Measurements from ENCODE around the gene PNN.
"Not testable (repeated sequence)": the region's sequence is repeated elsewhere in the genome, so short reads cannot be mapped to it uniquely, and the experiment has no call there.

PNN gene

DNA sequence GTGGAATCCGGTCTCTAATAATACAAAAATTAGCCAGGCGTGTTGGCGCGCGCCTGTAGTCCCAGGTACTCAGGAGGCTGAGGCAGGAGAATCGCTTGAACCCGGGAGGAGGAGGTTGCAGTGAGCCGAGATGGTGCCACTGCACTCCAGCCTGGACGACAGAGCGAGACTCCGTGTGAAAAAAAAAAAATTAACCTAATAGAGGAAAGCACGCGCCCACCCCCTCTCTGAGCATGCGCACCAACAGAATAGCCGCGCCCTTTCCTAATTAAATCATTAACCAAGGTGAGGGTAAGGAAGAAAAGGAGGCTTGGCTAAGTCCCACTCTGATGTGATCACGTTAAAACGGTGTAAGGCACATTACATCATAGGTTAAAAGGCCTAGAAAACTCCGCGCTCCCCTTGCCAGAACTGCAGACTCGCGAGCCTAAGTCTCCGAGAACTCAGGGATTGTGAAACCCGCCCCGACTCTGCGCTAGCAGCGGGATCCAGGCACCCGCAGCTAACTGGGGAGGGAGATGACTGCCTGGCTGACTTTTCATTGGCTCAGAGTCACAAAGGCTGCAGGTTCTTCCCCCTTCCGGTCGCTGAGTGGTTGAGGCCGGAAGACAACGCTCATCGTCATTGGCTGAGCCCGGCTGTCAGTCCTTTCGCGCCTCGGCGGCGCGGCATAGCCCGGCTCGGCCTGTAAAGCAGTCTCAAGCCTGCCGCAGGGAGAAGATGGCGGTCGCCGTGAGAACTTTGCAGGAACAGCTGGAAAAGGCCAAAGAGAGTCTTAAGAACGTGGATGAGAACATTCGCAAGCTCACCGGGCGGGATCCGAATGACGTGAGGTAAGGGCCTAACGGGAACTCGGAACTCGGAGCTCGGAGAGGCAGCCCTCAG lies at the start of gene PNN:
PNN (plus strand) TSS at position 695 of the 885 bp plus-strand sequence; CDS start at position 721, 26 bp downstream.
- DNase-seq (ENCODE audit: low read depth in 1 of 2, low spot score in 1 of 2), result peak; percentile 83 to 97

DNA sequence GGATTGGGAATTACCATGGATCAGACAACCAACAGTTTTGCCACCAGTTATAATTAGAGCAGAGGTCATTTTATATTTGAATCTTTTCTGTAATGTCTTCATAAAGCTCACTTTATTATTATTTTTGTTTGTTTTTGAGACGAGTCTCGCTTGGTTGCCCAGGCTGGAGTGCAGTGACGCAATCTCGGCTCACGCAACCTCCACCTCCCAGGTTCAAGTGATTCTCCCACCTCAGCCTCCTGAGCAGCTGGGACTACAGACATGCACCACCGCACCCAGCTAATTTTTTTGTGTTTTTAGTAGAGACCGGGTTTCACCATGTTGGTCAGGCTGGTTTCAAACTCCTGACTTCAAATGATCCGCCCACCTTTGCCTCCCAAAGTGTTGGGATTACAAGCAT lies 37.2 kb upstream of the PNN start:
- not testable (repeated sequence) for DNase-seq (ENCODE audit: low read depth in 1 of 2, low spot score in 1 of 2)

DNA sequence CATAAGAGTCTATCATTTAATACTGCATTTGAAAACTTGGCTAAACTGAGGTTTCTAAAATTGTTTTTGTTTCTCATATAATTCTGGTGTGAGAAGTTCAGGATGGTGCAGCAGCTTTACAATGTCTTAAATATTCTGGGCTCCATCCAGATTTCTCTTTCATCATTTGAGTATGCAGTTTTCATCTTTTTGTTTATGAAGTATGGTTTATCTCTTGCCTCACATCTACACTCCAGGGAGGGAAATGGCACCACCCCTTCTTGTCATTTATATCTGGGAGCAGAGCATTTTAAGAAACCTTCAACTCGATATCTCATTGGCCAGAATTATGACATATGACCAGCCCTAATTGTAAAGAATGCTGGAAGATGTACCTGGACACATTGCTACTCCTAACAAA lies 36.6 kb upstream of the PNN start:
- no peak for DNase-seq (ENCODE audit: low read depth in 1 of 2, low spot score in 1 of 2)

DNA sequence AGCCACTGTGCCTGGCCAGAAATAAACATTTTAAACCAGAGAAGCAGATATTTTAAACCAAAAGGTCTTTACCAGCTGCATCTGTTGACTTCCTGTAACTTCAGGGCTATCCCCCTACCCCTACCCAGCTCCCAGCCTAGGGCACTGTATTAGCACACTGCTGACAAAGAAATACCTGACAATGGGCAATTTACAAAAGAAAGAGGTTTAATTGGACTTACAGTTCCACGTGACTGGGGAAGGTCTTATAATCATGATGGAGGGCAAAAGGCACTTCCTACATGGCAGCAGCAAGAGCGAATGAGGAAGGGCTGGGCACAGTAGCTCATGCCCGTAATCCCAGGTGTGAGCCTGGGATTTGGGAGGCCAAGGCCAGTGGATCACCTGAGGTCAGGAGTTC lies 34.9 kb upstream of the PNN start:
- DNase-seq (ENCODE audit: low read depth in 1 of 2, low spot score in 1 of 2), result no peak

DNA sequence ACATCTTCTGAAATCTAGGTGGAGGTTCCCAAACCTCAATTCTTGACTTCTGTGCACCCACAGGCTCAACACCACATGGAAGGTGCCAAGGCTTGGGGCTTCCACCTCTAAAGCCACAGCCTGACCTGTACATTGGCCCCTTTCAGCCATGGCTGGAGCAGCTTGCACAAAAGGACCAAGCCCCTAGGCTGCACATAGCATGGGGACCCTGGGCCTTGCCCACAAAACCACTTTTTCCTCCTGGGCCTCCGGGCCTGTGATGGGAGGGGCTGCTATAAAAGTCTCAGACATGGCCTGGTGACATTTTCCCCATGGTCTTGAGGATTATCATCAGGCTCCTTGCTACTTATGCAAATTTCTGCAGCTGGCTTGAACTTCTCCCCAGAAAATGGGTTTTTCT lies 33.4 kb upstream of the PNN start:
- not testable (repeated sequence) for DNase-seq (ENCODE audit: low read depth in 1 of 2, low spot score in 1 of 2)

DNA sequence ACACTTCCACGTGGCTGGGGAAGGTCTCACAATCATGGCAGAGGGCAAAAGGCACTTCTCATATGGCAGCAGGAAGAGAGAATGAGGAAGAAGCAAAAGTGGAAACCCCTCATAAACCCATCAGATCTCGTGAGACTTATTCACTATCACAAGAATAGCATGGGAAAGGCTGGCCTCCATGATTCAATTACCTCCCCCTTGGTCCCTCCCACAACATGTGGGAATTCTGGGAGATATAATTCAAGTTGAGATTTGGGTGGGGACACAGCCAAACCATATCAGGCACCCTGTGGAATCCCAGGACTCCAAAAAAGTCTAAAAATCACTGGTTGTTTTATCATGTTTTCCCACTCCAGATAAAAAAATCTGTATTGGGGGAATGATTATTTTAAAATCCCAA lies 31.8 kb upstream of the PNN start:
- DNase-seq (ENCODE audit: low read depth in 1 of 2, low spot score in 1 of 2), result not testable (repeated sequence)

DNA sequence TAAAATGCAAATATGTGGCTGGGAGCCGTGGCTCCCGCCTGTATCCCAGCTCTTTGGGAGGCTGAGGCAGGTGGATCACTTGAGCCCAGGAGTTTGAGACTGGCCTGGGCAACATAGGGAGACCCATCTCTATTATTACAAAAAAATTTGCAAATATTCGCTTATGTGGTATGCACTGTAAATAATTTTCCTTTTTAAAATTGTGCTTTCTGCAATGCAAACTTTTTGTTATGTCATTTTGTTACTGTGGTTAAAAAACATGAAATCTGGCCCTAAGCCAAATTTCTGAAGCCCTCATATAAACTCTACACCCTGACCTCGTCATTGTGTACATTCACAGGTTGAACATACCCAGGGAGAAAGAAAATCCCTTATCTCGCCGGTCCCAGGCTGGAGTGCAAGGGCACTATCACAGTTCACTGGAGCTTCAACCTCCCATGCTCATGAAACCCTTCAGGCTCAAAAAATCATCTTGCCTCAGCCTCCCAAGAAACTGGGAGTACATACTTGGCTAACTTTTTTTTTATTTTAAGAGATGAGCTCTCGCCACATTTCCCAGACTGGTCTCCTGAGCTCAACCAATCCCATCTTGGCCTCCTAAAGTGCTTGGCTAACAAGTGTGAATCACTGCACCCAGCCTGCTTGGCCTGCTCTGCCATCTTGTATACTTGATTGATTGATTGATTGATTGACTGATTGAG lies 29.6 kb upstream of the PNN start:
- DNase-seq (ENCODE audit: low read depth in 1 of 2, low spot score in 1 of 2), result no peak

DNA sequence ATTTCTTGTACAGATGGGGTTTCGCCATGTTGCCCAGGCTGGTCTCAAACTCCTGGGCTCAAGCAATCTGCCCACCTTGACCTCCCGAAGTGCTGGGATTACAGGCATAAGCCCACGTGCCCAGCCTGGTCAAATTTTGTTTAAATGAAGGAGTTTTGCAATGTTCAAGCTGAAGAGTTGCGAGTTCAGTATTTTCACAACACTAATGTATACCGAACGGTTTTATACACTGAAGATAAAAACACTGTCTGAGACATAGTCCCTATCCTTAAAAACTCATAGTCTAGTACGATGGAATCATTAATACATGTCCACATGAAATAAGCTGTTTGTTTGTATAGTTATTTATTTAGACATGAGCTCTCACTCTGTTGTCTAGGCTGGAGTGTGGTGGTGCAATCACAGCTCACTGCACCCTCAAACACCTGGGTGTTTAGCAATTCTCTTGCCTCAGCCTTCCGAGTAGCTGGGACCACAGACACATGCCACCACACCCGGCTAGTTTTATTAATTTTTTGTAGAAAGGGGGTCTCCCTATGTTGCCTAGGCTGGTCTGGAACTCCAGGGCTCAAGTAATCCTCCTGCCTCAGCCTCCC lies 20.4 kb upstream of the PNN start:
- no peak for DNase-seq (ENCODE audit: low read depth in 1 of 2, low spot score in 1 of 2)

DNA sequence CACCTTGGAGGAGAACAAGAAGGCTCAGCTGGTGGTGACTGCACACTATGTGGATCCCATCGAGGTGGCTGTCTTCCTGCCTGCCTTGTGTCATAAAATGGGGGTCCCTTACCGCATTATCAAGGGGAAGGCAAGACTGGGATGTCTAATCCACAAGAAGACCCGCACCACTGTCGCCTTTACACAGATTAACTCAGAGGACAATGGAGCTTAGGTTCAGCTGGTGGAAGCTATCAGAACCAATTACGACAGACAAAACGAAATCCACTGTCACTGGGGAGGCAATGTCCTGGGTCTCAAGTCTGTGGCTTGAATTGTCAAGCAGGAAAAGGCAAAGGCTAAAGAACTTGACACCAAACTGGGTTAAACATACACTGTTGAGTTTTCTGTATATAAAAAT lies 17.6 kb upstream of the PNN start:
- DNase-seq (ENCODE audit: low read depth in 1 of 2, low spot score in 1 of 2), result no peak

DNA sequence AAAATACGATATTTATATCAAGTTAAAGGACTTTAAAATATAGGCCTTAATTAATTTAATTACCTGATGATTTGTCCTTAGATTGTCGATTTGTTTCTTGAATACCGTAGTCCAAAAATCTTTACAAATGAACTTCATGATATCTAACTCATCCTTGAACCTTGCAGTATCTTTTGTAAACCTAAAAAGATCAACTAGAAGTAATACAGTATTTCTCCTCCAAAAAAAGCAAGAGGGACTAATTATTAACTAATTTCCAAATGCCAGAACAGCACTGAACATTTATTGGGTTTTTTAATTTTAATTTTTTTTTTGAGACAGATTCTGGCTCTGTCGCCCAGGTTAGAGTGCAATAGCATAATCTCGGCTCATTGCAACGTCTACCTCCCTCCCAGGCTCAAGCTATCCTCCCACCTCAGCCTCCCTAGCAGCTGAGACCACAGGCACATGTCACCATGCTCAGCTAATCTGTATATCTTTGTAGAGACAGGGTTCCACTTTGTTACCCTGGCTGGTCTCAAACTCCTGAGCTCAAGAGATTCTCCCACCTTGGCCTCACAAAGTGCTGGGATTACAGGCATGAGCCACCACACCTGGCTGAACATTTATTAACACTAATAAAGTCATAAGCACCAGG lies 16.7 kb upstream of the PNN start:
- no peak for DNase-seq (ENCODE audit: low read depth in 1 of 2, low spot score in 1 of 2)

DNA sequence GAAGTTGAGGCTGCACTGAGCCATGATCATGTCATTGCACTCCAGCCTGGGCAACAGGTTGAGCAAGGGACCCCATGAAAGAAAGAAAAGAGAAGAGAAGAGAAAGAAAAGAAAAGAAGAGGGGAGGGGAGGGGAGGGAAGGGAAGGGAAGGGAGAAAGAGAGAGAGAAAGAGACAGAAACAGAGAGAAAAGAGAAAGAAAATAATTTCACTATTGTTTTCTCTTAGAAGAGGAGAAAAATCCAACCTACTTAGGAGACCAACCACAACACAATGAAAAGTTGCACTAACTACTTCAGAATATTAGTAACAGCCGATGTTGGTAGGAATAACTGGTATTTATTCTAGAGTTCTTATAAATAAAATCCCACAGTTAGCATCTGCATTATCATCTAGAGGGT lies 14.6 kb upstream of the PNN start:
- DNase-seq (ENCODE audit: low read depth in 1 of 2, low spot score in 1 of 2), result no peak

DNA sequence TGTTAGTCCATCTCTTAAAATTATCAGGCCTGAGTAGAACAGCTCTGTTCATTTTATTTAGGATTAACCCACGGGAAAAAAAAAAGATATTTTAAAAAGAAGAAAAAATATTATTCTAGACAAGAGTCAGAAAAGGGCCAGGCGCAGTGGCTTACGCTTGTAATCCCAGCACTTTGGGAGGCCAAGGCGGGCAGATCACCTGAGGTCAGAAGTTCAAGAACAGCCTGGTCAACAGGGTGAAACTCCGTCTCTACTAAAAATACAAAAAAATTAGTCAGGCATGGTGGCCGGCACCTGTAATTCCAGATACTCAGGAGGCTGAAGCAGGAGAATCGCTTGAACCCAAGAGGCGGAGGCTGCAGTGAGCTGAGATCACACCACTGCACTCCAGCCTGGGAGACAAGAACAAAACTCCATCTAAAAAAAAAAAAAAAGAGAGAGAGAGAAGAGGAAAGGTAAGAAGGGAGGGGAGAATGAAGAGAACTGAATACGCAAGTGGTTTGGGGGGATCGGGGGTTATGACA lies 7.2 kb upstream of the PNN start:
- not testable (repeated sequence) for DNase-seq (ENCODE audit: low read depth in 1 of 2, low spot score in 1 of 2)

DNA sequence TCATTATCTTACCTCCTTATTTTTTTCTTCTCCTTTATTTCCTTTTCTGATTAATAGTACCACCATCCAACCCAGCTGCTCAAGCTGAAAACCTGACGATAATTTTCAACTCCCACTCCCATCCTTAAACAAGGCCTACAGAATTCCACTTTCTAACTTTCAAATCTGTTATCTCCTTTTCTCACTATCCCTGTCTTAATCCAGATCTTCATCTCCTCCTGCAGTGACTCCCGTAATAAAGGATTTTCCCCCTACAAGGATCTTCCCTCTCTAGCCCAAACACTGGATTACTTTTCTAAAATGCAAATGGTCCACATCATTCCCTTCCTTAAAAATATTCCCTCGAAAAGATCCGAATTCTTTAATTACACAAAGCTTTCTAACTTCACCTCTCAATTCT lies 6.5 kb upstream of the PNN start:
- DNase-seq (ENCODE audit: low read depth in 1 of 2, low spot score in 1 of 2), result no peak

DNA sequence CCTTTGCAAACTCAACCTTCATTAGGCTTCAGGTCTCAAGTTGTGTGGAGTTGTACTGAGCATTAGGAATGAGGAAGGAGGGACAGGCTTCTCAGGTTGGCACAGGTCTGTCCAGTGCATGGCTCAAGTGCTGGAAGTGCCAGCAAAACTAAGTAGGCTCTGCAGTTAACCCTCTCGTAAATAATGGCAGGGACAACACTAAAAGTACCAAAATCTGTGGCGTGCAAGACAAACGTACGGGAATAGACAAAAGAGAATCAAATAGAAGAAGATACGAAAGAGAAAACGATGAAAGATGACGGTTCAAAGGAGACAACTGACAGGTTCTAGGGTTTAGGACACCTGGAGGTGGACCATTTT lies 5.5 kb upstream of the PNN start:
- no peak for DNase-seq (ENCODE audit: low read depth in 1 of 2, low spot score in 1 of 2)

DNA sequence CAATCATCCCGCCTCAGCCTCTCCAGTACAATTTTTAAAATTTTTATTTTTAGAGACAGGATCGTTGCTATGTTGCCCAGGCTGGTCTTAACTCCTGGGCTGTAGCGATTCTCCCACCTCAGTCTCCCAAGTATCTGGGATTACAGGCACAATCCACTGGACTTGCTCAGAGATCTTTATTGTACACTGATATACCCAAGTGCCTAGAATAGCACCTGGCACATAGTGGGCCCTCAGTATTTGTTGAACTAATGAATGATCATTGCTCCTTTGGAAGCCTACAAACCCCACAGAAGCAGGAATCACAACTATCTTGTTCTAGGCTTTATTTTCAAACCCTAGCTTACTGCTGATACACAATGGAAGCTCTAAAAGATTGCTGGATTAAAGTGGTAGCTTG lies 1.9 kb upstream of the PNN start:
- no peak for DNase-seq (ENCODE audit: low read depth in 1 of 2, low spot score in 1 of 2)

DNA sequence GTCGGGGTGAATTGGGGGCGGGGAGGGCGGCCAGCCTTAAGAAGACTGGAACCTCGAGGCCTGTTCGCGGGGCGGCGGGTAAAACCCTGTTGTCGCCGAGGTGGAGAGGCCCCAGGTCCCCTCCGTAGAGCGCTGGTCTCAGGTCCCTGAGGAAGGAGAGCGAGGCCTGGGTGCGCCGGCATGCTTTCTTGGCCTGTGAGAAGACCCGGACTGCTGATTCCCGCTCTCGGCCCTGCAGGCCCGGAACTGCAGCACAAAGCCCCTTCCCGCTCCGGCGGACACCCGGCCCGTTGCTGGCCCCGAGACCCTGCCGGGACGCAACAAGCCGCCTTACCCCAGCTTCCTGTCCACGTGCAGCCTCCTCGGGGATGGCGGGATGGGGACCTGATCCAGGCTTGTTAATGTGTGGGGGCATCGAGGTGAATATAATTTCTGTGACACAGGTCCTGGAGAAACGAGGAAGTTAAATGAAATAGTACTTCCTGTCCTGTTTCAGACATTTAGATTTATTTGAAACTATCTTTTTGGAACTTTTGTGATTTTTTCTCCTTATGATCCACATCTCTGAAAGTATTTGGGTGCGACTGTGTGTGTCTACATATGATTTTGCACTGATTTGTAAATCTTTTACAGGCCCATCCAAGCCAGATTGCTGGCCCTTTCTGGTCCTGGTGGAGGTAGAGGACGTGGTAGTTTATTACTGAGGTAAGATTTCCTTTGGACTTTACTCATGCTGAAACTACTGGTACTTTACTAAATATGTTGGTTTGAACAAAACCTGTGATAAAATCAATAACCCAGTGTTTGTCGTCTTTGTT lies 600 bp downstream of the PNN start:
- DNase-seq (ENCODE audit: low read depth in 1 of 2, low spot score in 1 of 2), result peak; percentile 24 to 29

DNA sequence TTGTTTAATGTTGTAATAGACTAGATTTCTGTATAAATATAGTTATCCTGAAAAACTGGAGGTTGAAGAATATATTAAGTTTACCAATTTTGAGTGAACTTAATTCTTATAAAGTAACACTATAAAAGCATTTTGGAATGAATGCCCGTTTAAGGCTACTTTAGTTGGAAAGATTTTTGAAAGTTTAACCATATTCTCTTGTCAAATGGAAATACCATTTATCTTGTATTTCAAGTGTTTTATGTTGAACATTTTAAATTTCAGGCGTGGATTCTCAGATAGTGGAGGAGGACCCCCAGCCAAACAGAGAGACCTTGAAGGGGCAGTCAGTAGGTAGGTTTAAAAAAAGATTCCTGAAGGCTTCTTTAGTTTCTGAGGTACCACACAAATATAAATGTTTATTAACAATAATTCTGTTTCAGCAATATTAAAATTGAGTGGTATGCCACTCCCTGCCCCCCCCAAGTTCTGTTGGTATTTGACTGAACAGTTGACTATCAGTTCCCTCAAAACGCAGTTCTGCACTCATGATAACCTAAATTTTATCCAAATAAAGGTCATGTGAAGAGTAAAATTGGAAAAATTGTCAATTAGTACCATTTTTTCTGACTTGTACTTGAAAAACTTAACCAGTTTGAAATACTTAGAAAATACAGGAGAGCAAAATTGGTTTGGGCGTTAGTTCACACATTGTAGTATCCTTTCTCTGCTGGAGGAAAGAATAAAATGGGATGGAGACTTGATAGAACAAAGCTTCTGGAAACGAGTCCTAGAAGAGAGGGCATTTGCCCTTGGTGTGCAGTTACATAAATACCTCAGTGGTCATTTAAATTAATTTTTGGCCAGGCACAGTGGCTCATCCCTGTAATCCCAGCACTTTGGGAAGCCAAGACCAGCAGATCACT lies 1.5 kb downstream of the PNN start:
- no peak for DNase-seq (ENCODE audit: low read depth in 1 of 2, low spot score in 1 of 2)

DNA sequence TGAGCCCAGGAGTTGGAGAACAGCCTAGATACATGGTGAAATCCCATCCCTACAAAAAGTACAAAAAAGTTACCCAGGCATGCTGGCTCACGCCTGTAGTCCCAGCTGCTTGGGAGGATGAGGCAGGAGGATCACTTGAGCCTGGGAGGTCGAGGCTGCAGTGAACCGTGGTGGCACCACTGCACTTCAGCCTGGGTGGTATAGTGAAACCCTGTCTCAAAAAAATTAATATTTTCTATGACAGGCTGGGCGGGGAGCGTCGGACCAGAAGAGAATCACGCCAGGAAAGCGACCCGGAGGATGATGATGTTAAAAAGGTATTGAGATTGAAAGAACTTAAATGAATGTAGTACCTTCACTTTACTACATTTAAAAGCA lies 2.1 kb downstream of the PNN start:
- no peak for DNase-seq (ENCODE audit: low read depth in 1 of 2, low spot score in 1 of 2)

DNA sequence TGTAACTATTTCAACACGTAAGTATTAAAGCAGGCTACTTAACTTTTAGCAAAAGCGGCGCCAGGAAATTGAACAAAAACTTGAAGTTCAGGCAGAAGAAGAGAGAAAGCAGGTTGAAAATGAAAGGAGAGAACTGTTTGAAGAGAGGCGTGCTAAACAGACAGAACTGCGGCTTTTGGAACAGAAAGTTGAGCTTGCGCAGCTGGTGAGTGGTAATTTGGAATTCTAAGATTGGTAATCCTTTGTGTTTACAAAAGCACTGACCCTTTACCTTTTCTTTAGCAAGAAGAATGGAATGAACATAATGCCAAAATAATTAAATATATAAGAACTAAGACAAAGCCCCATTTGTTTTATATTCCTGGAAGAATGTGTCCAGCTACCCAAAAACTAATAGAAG lies 4.0 kb downstream of the PNN start:
- no peak for DNase-seq (ENCODE audit: low read depth in 1 of 2, low spot score in 1 of 2)

DNA sequence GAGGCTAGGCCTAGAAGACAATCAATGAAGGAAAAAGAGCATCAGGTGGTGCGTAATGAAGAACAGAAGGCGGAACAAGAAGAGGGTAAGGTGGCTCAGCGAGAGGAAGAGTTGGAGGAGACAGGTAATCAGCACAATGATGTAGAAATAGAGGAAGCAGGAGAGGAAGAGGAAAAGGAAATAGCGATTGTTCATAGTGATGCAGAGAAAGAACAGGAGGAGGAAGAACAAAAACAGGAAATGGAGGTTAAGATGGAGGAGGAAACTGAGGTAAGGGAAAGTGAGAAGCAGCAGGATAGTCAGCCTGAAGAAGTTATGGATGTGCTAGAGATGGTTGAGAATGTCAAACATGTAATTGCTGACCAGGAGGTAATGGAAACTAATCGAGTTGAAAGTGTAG lies 5.5 kb downstream of the PNN start:
- no peak for DNase-seq (ENCODE audit: low read depth in 1 of 2, low spot score in 1 of 2)
